COR-L47 (cell line): ENCODE results near the gene PSMD10.

Source experiments
- DNase-seq: peaks from one replicate; lab custom pipeline; 2025; lab: John Stamatoyannopoulos, UW

PSMD10 gene

DNA sequence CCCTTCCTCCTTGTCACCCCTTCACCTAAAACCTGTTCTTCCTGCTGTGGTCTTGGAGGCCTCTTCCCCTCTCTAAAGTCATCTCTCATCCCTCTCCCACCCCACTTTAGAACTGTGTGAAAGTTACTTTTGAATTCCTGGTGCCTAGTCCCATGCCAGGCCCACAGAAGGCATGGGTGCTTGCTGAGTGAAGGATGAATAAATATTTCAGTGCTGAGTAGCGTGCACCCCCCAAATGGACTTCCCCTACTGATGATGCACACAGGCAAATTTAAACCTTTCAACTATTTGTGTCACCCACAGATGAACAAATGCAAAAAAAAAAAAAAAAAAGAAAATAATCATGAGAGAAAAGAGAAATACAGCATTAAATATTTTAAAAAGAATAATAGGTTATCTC is 19.8 kb downstream of the PSMD10 start:
- no peak for DNase-seq

DNA sequence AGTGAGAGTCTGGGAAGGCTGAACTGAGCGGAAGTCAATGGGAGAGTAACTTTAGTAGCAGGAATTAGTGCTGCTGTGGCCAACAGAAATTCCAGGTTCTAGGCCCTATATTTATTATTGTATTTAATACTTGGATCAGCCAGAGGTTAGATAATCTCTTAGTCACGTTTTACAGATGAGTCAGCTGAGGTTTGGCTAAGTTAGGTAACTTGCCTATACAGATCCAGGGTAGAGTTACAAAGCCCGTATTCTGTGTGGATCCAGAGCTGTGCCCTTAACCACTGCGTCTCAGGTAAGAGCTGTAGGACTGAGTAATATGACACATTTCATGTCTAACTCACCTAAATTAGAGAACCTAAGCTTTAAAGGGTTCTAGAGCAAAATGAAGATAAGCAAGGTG is 20.5 kb downstream of the PSMD10 start:
- DNase-seq = no peak

DNA sequence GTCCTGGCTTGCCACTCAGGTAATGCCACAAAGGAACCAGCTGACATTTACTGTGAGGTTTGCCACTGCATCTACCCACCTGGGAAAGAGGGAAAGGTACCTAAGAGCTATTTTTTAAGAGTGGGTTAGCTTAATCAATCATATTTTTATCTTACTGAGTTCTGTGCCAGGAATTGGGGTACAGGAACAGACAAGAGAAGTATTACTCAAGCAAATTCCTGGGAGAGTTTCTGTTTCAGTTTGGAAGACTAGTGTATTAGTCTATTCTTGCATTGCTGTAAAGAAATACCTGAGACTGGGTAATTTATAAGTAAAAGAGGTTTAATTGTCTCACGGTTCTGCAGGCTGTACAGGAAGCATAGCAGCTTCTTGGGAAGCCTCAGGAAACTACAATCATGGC is 23.2 kb downstream of the PSMD10 start:
- DNase-seq = no peak

DNA sequence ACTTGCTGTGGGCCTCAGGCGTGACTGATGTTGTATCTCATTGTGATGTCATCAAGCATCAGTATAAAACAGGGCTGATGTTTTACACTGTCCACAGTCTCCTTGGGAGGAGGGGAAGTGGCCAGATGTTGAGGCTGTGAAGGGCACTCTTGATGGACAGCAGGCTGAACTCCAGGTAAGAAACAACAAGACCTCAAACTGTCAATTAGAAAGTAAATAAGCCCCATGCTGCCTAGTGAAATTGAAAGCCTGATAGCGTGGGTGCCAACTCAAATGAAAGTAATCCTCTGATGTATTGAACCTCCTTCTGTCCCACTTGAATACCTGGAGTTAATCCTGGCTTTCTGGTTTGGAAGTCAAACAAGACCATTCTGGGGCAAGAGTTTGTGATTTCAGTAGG is 26.7 kb downstream of the PSMD10 start:
- DNase-seq = no peak

DNA sequence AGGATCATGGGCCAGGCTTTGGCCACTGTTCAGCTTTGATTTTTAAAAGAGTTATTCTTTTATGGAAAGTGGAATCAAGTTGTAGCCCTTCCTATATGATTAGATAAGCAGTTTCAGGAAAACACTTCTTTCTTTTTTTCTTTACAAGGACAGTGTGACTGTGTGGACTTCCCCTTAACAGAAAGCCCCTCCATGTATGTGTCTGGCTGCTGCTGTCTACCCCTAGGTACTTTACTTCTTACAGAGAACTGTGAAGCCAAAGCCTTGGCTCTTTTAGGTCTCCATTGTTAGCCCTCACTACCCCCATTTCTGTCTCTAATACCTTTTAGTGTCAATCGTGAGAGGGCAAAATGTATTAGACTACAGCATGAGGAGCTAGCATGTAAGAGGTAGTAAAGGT is 27.3 kb downstream of the PSMD10 start:
- no peak for DNase-seq

DNA sequence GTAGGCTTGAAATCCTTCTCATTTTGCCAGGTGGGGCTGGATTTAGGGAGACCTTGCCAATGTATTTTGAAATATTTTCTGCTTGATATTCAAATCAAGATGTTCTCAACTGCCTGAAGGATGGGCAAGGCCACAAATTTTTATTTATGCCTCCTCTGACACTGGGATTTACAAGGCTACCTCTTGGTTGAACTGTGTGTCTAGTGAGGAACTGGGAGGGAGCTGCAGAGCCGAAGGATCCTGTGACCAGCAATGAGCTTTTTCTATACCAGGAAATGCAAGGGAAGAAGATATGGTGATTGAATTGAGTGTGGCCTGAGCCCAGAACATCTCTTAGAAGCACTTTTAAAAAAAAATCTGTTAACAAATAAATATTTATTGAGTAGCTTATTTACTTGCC is 31.5 kb downstream of the PSMD10 start:
- DNase-seq = no peak

DNA sequence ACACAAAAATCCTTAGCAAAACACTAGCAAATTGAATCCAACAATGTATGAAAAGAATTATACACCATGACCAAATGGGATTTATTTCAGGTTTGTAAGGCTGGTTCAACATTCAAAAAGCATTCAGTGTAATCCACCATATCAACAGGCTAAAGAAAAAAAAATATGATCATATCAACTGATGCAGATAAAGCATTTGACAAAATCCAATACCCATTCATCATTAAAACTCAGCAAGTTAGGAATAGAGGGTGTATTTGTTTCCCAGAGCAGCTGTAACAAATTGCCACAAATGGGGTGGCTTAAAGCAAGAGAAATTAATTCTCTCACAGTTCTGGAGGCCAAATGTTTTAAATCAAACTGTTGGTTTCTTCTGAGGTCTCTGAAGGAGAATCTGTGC is 35.8 kb downstream of the PSMD10 start:
- no peak for DNase-seq

DNA sequence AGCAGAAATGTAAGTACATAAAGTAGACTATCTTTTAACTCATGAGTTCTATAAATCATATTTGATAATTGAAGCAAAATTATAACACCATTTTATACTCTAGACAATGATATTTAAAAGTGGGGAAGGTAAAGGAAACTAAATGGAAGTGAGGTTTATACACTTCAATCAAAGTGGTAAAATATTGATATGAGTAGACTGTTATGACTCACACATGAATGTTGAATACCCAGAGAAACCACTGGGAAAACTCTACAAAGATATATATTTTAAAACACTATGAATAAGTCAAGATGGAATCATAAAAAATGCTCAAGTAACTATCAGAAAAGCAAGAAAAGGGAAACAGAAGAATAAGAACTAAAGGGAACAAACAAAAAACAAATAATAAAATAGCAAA is 38.1 kb downstream of the PSMD10 start:
- no peak for DNase-seq

DNA sequence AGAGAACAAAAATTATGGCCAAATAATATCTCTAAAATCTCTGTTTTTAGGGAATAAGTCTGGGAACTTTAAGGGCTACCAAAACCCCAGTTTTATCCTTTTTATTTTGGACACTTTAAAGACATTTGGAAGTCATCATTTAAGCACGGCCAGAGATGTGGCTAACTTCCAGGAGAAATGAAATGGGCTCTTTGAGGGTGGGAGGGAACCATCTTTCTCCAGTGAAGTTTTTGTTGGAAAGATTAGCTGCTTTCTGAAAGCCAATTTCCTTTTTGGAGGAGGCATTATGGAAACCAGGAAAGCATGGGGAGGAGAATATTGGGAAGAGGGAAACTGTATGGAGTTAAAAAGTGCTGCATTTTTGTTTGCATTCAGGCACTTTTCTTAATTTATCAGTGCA is 41.7 kb downstream of the PSMD10 start:
- DNase-seq = no peak

DNA sequence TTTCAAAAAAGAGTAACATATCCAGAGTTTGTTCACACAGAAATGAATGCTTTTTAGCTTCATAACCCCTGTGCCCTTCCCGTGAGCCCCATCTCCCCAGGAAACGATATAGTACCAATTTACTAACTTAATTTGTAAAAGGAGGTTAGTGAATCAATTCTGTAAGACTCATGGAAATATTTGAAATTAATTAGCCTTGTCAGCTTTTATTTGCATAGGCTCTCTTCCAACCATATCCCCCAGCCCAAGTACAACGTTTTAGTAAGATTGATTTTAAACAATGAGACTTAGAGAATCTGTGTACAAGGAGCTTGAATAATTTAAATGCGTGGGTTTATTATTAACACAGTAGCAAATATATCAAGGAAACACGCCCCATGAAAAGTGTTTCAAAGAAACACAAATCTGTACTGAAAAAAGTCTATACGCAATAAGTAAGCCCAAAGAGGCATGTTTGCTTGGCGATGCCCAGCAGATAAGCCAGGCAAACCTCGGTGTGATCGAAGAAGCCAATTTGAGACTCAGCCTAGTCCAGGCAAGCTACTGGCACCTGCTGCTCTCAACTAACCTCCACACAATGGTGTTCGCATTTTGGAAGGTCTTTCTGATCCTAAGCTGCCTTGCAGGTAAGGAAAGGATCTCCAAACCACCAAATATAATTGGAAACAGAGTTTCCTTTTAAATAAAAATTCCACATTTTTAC is 46.6 kb downstream of the PSMD10 start, which contains the start of gene VSIG1:
Gene VSIG1, plus strand, starts transcription at position 512 of the 703 bp plus-strand sequence. Its CDS starts 66 bp downstream, at position 578.
- DNase-seq = no peak

DNA sequence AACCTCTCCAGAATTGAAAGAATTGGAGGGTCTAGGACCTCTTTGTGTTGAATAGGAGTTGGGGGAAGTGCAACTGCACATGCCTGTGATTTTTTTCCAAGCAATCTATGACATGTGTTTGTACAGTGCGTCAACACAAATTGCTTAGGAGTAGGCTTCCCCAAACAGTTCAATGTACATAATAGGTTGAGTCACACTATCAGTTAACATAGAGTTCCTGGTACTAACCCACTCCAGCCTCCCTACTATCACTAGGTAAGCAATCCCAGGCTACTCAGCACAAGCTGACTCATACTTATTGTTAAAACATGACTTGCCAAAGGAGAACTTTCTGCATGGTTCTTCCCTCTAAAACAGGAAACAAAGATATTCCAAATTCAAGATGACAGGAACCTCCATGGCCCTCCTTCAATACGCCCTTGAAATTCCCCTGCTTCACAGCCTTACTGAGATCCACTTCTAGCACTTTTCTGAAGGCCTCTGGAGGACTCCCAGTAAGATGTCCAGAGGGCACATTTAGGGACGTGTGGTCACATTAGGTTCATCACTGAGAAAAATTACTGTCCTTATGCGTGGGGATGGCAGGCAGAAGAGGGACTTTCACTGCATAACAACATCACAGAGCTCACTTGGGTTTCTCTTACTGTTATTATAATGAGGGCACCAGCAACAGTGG is 54.9 kb downstream of the PSMD10 start:
- no peak for DNase-seq

DNA sequence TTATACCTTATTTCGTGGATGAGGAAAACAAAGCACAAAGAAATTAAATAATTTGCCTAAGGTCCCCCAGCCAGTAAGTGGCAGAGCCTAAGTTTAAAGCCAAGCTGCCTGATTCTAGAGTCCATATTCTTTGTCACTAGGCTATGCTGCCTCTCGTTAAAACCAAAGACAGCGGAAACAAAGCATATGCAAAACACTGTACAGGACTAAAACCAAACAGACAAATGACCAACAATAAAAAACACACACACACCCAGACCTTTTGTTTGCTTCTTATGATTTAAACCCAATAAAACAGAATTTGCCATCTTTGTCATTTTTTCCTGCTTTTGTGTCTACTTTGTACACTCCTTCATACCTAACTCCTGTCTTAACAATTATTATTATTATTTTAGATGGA is 56.6 kb downstream of the PSMD10 start:
- DNase-seq = no peak
